HUES6 (cell line): Measurements from ENCODE around the gene PABPC1L.

Source experiments
- H3K27ac ChIP-seq: 2 replicates; pipeline ENCODE4 v1.7.0; 2013; ENCODE audit warnings: low read depth, mild to moderate bottlenecking, low read length, inconsistent platforms
- H3K27me3 ChIP-seq: 2 replicates; pipeline ENCODE4 v1.6.1; 2013; ENCODE audit warnings: low read length; ENCODE audit not compliant: control insufficient read depth, insufficient read depth
- H3K36me3 ChIP-seq: 2 replicates; pipeline ENCODE4 v1.6.1; 2013; ENCODE audit warnings: low read length; ENCODE audit not compliant: control insufficient read depth, insufficient read depth
- H3K4me1 ChIP-seq: 2 replicates; pipeline ENCODE4 v1.6.1; 2013; ENCODE audit warnings: low read length; ENCODE audit not compliant: control insufficient read depth, insufficient read depth
- H3K4me3 ChIP-seq: 2 replicates; pipeline ENCODE4 v1.5.1; 2013; ENCODE audit warnings: low read depth, low read length
- H3K9ac ChIP-seq: one replicate; pipeline ENCODE4 v1.6.1; 2013; ENCODE audit warnings: mild to moderate bottlenecking, low read length
- H3K9me3 ChIP-seq: 2 replicates; pipeline ENCODE4 v1.6.1; 2013; ENCODE audit warnings: low read depth, low read length; ENCODE audit not compliant: control insufficient read depth, insufficient read depth

PABPC1L gene

GRCh38 chr20:44959638-44960102, 49.8 kb downstream of the PABPC1L start:
- Histone ChIP-seq H3K27me3 (peaks cover 20% of the 10 kb centered on the region; the same call in 1 of the 2 replicates), H3K27ac (no peak overlapping the region), H3K36me3 (peaks cover 19% of the 10 kb centered on the region), H3K9me3 (no peaks in the 10 kb centered on the region), H3K4me1 (peaks cover 25% of the 10 kb centered on the region), H3K9ac (peak overlapping the region; percentile 79), H3K4me3 (peak overlapping the region; percentile 93)

GRCh38 chr20:44960103-44960852, 50.4 kb downstream of the PABPC1L start, which contains the start of gene TOMM34:
Gene TOMM34 (minus strand): TSS chr20:44960397. CDS start chr20:44960333, 64 bp downstream.
- Histone ChIP-seq H3K4me3 (peak within 1 kb of the TSS; percentile 93), H3K9ac (peak within 1 kb of the TSS; percentile 79), H3K27ac (no peak within 1 kb of the TSS), H3K4me1 (peaks cover 25% of the 10 kb centered on the region), H3K27me3 (peaks cover 20% of the 10 kb centered on the region; the same call in 1 of the 2 replicates), H3K36me3 (peaks cover 13% of the 10 kb centered on the region), H3K9me3 (no peaks in the 10 kb centered on the region)

- H3K9me3 ChIP-seq: no peaks in the 10 kb centered on the region
- no peak overlapping the region for H3K27ac ChIP-seq
- peaks cover 4% of the 10 kb centered on the region for H3K36me3 ChIP-seq
- H3K4me1 ChIP-seq: peaks cover 25% of the 10 kb centered on the region
- H3K27me3 ChIP-seq: peaks cover 20% of the 10 kb centered on the region; the same call in 1 of the 2 replicates
- H3K9ac ChIP-seq: no peak overlapping the region
- H3K4me3 ChIP-seq: peak overlapping the region; percentile 93; the same call in 1 of the 2 replicates
These were observed 51.4 kb downstream of the PABPC1L start for GRCh38 chr20:44961011-44961869.

- no peaks in the 10 kb centered on the region for H3K36me3 ChIP-seq
- H3K9ac ChIP-seq: no peak overlapping the region
- no peak overlapping the region for H3K4me3 ChIP-seq
- peaks cover 20% of the 10 kb centered on the region; the same call in 1 of the 2 replicates for H3K27me3 ChIP-seq
- no peaks in the 10 kb centered on the region for H3K9me3 ChIP-seq
- H3K27ac ChIP-seq: no peak overlapping the region
- H3K4me1 ChIP-seq: peaks cover 25% of the 10 kb centered on the region
These were observed 52.0 kb downstream of the PABPC1L start for GRCh38 chr20:44961870-44962267.

GRCh38 chr20:44962483-44962882, 52.6 kb downstream of the PABPC1L start:
- no peak overlapping the region for H3K4me3 ChIP-seq
- peaks cover 31% of the 10 kb centered on the region for H3K4me1 ChIP-seq
- H3K9me3 ChIP-seq: no peaks in the 10 kb centered on the region
- H3K27ac ChIP-seq: no peak overlapping the region
- no peaks in the 10 kb centered on the region for H3K36me3 ChIP-seq
- no peak overlapping the region for H3K9ac ChIP-seq
- H3K27me3 ChIP-seq: peaks cover 20% of the 10 kb centered on the region; the same call in 1 of the 2 replicates

- Histone ChIP-seq H3K4me1 (peaks cover 35% of the 10 kb centered on the region), H3K9me3 (no peaks in the 10 kb centered on the region), H3K27ac (no peak overlapping the region), H3K36me3 (no peaks in the 10 kb centered on the region), H3K4me3 (no peak overlapping the region), H3K27me3 (peaks cover 20% of the 10 kb centered on the region; the same call in 1 of the 2 replicates), H3K9ac (no peak overlapping the region)
These were observed 53.7 kb downstream of the PABPC1L start for GRCh38 chr20:44963325-44964215.

- H3K27ac ChIP-seq: no peak overlapping the region
- H3K9me3 ChIP-seq: no peaks in the 10 kb centered on the region
- H3K27me3 ChIP-seq: peaks cover 16% of the 10 kb centered on the region; the same call in 1 of the 2 replicates
- peak overlapping the region; percentile 70 for H3K9ac ChIP-seq
- no peaks in the 10 kb centered on the region for H3K36me3 ChIP-seq
- H3K4me1 ChIP-seq: peaks cover 32% of the 10 kb centered on the region
- peak overlapping the region; percentile 90 for H3K4me3 ChIP-seq
These were observed 55.8 kb downstream of the PABPC1L start for GRCh38 chr20:44965651-44966029.

GRCh38 chr20:44966030-44966961, 56.4 kb downstream of the PABPC1L start, which contains the start of gene STK4:
Gene STK4 (plus strand): TSS chr20:44966512. CDS start chr20:44966569, 57 bp downstream.
- H3K9me3 ChIP-seq: no peaks in the 10 kb centered on the region
- H3K27me3 ChIP-seq: peaks cover 11% of the 10 kb centered on the region; the same call in 1 of the 2 replicates
- H3K4me1 ChIP-seq: peaks cover 28% of the 10 kb centered on the region
- peak within 1 kb of the TSS; percentile 79 for H3K9ac ChIP-seq
- H3K36me3 ChIP-seq: no peaks in the 10 kb centered on the region
- H3K27ac ChIP-seq: no peak within 1 kb of the TSS; the same call in 1 of the 2 replicates
- H3K4me3 ChIP-seq: peak within 1 kb of the TSS; percentile 90

- H3K27me3 ChIP-seq: peaks cover 10% of the 10 kb centered on the region; the same call in 1 of the 2 replicates
- peaks cover 25% of the 10 kb centered on the region for H3K4me1 ChIP-seq
- no peaks in the 10 kb centered on the region for H3K9me3 ChIP-seq
- H3K4me3 ChIP-seq: peak overlapping the region; percentile 90
- no peak overlapping the region for H3K27ac ChIP-seq
- H3K36me3 ChIP-seq: peaks cover 3% of the 10 kb centered on the region; the same call in 1 of the 2 replicates
- H3K9ac ChIP-seq: peak overlapping the region; percentile 79
These were observed 57.4 kb downstream of the PABPC1L start for GRCh38 chr20:44967207-44967807.
